GM23248 (cell line): Measurements from ENCODE around the gene PEX16. TPM values are rescaled to one million over a fixed set of nuclear protein-coding genes. Genes with fewer than 3 reads are reported as not detected.

ENCODE experiments used
- DNase-seq: peaks from one replicate; pipeline ENCODE4 v3.0.0-alpha.2; 2015
- H2AFZ ChIP-seq: fragments of 200-600 bp; sonication (generic); 2 replicates; pipeline ENCODE4 v1.6.1; 2016; ENCODE audit warnings: antibody characterized with exemption
- H3F3A ChIP-seq: fragments of 200-600 bp; sonication (generic); 2 replicates; pipeline ENCODE4 v1.6.1; 2016; ENCODE audit warnings: mild to moderate bottlenecking, antibody characterized with exemption, mixed run types; ENCODE audit not compliant: insufficient read depth
- H3K27ac ChIP-seq: fragments of 200-600 bp; sonication (generic); 2 replicates; pipeline ENCODE4 v1.5.1; 2016; ENCODE audit warnings: mild to moderate bottlenecking
- H3K27me3 ChIP-seq: fragments of 200-600 bp; sonication (generic); replicated peaks from 2 replicates; pipeline ENCODE4 v1.6.1; 2016; ENCODE audit warnings: mild to moderate bottlenecking; ENCODE audit not compliant: insufficient read depth
- H3K36me3 ChIP-seq: fragments of 200-600 bp; sonication (generic); 2 replicates; pipeline ENCODE4 v1.6.1; 2016; ENCODE audit warnings: low read depth, mild to moderate bottlenecking
- H3K4me1 ChIP-seq: fragments of 200-600 bp; sonication (generic); 2 replicates; pipeline ENCODE4 v1.6.1; 2016; ENCODE audit warnings: mild to moderate bottlenecking; ENCODE audit not compliant: insufficient read depth
- H3K4me2 ChIP-seq: fragments of 200-600 bp; sonication (generic); one replicate; pipeline ENCODE4 v1.6.1; 2016; ENCODE audit warnings: mild to moderate bottlenecking; ENCODE audit not compliant: unreplicated experiment
- H3K4me3 ChIP-seq: fragments of 200-600 bp; sonication (generic); 2 replicates; pipeline ENCODE4 v1.5.1; 2016; ENCODE audit warnings: mild to moderate bottlenecking
- H3K79me2 ChIP-seq: fragments of 200-600 bp; sonication (generic); 2 replicates; pipeline ENCODE4 v1.6.1; 2016; ENCODE audit warnings: mild to moderate bottlenecking; ENCODE audit not compliant: insufficient read depth
- H3K9ac ChIP-seq: fragments of 200-600 bp; sonication (generic); 2 replicates; pipeline ENCODE4 v1.6.1; 2016; ENCODE audit warnings: mild to moderate bottlenecking
- H3K9me2 ChIP-seq: fragments of 200-600 bp; sonication (generic); 2 replicates; pipeline ENCODE4 v1.6.1; 2016; ENCODE audit warnings: mixed run types, mild to moderate bottlenecking, moderate library complexity; ENCODE audit not compliant: insufficient read depth
- H3K9me3 ChIP-seq: fragments of 200-600 bp; sonication (generic); one replicate; pipeline ENCODE4 v1.6.1; 2017; ENCODE audit warnings: low read depth
- H4K20me1 ChIP-seq: fragments of 200-600 bp; sonication (generic); 2 replicates; pipeline ENCODE4 v1.6.0; 2016; ENCODE audit not compliant: insufficient read depth
- EZH2 ChIP-seq: fragments of 200-600 bp; sonication (generic); IDR thresholded peaks from 2 replicates; pipeline ENCODE4 v1.6.1; 2018; ENCODE audit warnings: antibody characterized with exemption, mild to moderate bottlenecking; ENCODE audit not compliant: insufficient read depth, poor library complexity, severe bottlenecking
- EZH2phosphoT487 ChIP-seq: fragments of 200-600 bp; sonication (generic); IDR thresholded peaks from 2 replicates; pipeline ENCODE4 v1.6.1; 2018; ENCODE audit warnings: antibody characterized with exemption, moderate library complexity, mild to moderate bottlenecking, low read depth; ENCODE audit not compliant: insufficient read depth
- WGBS, 2 experiments: methylation state at CpG; one replicate each; pipeline ENCODE4 v1.1.6; 2015 to 2017; ENCODE audit warnings: low lambda C conversion rate in 2 of 2, low coverage in 1 of 2; ENCODE audit errors: missing lambda C conversion rate in 2 of 2; 5-methylcytosine and 5-hydroxymethylcytosine counted together
- in situ Hi-C: fragments of 300-500 bp; cut with MboI; formaldehyde crosslinking; loops from 2 replicates; pipeline ENCODE4 v1.15.0; 2020
- polyA plus RNA-seq: library from polyadenylated mRNA; unstranded; fragments of >200 nt; fragmentation: Nextera tagmentation; extraction: Ambion mirVana; gene quantifications from 2 replicates; pipeline ENCODE4 v1.2.1, GENCODE V29; 2016
- total RNA-seq: library from RNA; depleted of rRNA; stranded (reverse); fragments of >200 nt; shearing (Covaris generic); gene quantifications from 2 replicates; pipeline ENCODE4 v1.2.3, GENCODE V29; 2014

The PEX16 gene
- total and polyA plus RNA-seq, 2 experiments from 2014 or later = 21.2 to 23.2 TPM

- Histone ChIP-seq H3K4me1 (no peaks in the 10 kb centered on the region), H3K4me2 (no peak overlapping the region), H3K79me2 (no peaks in the 10 kb centered on the region), H3K9me2 (no peaks in the 10 kb centered on the region), H3K4me3 (no peak overlapping the region), H3K27me3 (no peaks in the 10 kb centered on the region), H3K9me3 (no peaks in the 10 kb centered on the region), H3K9ac (no peak overlapping the region), H2AFZ (no peak overlapping the region), H4K20me1 (no peaks in the 10 kb centered on the region), H3F3A (no peaks in the 10 kb centered on the region), H3K36me3 (no peaks in the 10 kb centered on the region), H3K27ac (no peak overlapping the region)
- 83 to 85% methylated on average over 19 of the region's 19 CpGs for WGBS, 2 experiments
- in situ Hi-C loops = loop anchor here (10.0 kb wide), 1 partner anchor 60 kb away; the partner anchor contains the start of gene CRY2
- TF ChIP-seq EZH2 = no peak
- TF ChIP-seq EZH2phosphoT487 = no peak
- DNase-seq = no peak
Measured at GRCh38 chr11:45905095-45905494, 12.6 kb downstream of the PEX16 start.

- 73 to 75% methylated on average over 13 to 15 of the region's 15 CpGs for WGBS, 2 experiments
- Histone ChIP-seq H3K79me2 (no peaks in the 10 kb centered on the region), H3K4me1 (no peaks in the 10 kb centered on the region), H3K36me3 (no peaks in the 10 kb centered on the region), H3F3A (no peaks in the 10 kb centered on the region), H4K20me1 (no peaks in the 10 kb centered on the region), H3K4me2 (no peak overlapping the region), H3K9me3 (no peaks in the 10 kb centered on the region), H3K27ac (no peak overlapping the region), H3K27me3 (no peaks in the 10 kb centered on the region), H2AFZ (no peak overlapping the region), H3K4me3 (no peak overlapping the region), H3K9ac (no peak overlapping the region), H3K9me2 (no peaks in the 10 kb centered on the region)
- TF ChIP-seq EZH2 (no peak), EZH2phosphoT487 (no peak)
- in situ Hi-C loops = loop anchor here (10.0 kb wide), 1 partner anchor 60 kb away; the partner anchor contains the start of gene CRY2
- DNase-seq = no peak
Measured at GRCh38 chr11:45904309-45904915, 13.3 kb downstream of the PEX16 start.

- no peaks in the 10 kb centered on the region for H3K4me1 ChIP-seq
- no peaks in the 10 kb centered on the region for H3K27me3 ChIP-seq
- no peaks in the 10 kb centered on the region for H3K9me3 ChIP-seq
- no peak overlapping the region for H3K9ac ChIP-seq
- H3F3A ChIP-seq = no peaks in the 10 kb centered on the region
- 88 to 92% methylated on average over 34 to 53 of the region's 56 CpGs for WGBS, 2 experiments
- H3K27ac ChIP-seq = no peak overlapping the region
- DNase-seq = no peak
- no peaks in the 10 kb centered on the region for H3K79me2 ChIP-seq
- TF ChIP-seq EZH2phosphoT487 = no peak
- TF ChIP-seq EZH2 = no peak
- in situ Hi-C loops = loop anchor here (10.0 kb wide), 1 partner anchor 58 kb away; the partner anchor contains the start of gene CRY2
- H3K9me2 ChIP-seq = no peaks in the 10 kb centered on the region
- no peak overlapping the region for H3K4me3 ChIP-seq
- no peak overlapping the region for H3K4me2 ChIP-seq
- no peaks in the 10 kb centered on the region for H4K20me1 ChIP-seq
- no peak overlapping the region for H2AFZ ChIP-seq
- H3K36me3 ChIP-seq = no peaks in the 10 kb centered on the region
Measured at GRCh38 chr11:45902452-45903380, 15.0 kb downstream of the PEX16 start.

DNA sequence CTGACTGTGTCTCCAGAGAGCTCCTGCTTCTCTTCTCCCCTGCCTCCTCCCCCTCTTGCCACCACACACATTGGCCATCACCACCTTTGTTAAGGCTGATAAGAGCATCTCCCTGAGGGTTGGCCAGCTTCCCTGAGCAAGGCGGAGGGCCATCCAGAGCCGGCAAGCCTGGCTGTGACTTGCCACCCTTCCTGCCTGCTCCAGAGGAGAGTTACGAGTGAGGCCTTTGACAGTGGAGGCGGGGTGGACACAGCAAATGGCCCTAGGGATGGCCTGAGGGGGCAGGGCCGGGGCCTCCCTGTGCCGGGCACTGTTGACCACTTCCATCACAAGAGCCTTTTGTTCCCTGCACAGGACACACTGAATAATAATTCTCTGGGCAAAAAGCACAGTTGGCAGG lies 16.1 kb downstream of the PEX16 start:
- Histone ChIP-seq H4K20me1 (no peaks in the 10 kb centered on the region), H3K4me3 (no peak overlapping the region), H2AFZ (no peak overlapping the region), H3K9me2 (no peaks in the 10 kb centered on the region), H3F3A (no peaks in the 10 kb centered on the region), H3K79me2 (no peaks in the 10 kb centered on the region), H3K27me3 (no peaks in the 10 kb centered on the region), H3K4me1 (no peaks in the 10 kb centered on the region), H3K36me3 (no peaks in the 10 kb centered on the region), H3K4me2 (no peak overlapping the region), H3K9ac (no peak overlapping the region), H3K27ac (no peak overlapping the region), H3K9me3 (no peaks in the 10 kb centered on the region)
- TF ChIP-seq EZH2phosphoT487 = no peak
- no peak for TF ChIP-seq EZH2
- 62 to 69% methylated on average over 6 of the region's 6 CpGs for WGBS, 2 experiments
- no peak for DNase-seq
- in situ Hi-C loops = loop anchor here (10.0 kb wide), 1 partner anchor 57 kb away; the partner anchor contains the start of gene CRY2
